Glomerular visceral epithelial cell (primary cell): ENCODE results near the gene HK2.
"Not testable (repeated sequence)": the region's sequence is repeated elsewhere in the genome, so short reads cannot be mapped to it uniquely, and the experiment has no call there.

Source experiments
- DNase-seq: peaks from one replicate; pipeline ENCODE4 v3.0.0-alpha.2; 2016; ENCODE audit errors: extremely low spot score

HK2 gene

GRCh38 chr2:74877376-74877775, 43.4 kb downstream of the HK2 start:
- DNase-seq = no peak

- DNase-seq = no peak
Measured at GRCh38 chr2:74877781-74878433, 44.0 kb downstream of the HK2 start.

- DNase-seq = no peak
Measured at GRCh38 chr2:74878551-74878950, 44.6 kb downstream of the HK2 start.

GRCh38 chr2:74880054-74880728, 46.3 kb downstream of the HK2 start:
- DNase-seq = no peak

- DNase-seq = no peak
Measured at GRCh38 chr2:74881176-74881575, 47.2 kb downstream of the HK2 start.

GRCh38 chr2:74881626-74882298, 47.8 kb downstream of the HK2 start:
- no peak for DNase-seq

- no peak for DNase-seq
Measured at GRCh38 chr2:74882299-74882687, 48.4 kb downstream of the HK2 start.

GRCh38 chr2:74883011-74883410, 49.1 kb downstream of the HK2 start:
- no peak for DNase-seq

GRCh38 chr2:74884118-74884762, 50.3 kb downstream of the HK2 start:
- no peak for DNase-seq

- no peak for DNase-seq
Measured at GRCh38 chr2:74884866-74885265, 50.9 kb downstream of the HK2 start.

GRCh38 chr2:74886251-74886650, 52.3 kb downstream of the HK2 start:
- no peak for DNase-seq

GRCh38 chr2:74886811-74887210, 52.9 kb downstream of the HK2 start:
- DNase-seq = no peak

GRCh38 chr2:74887445-74887951, 53.6 kb downstream of the HK2 start:
- no peak for DNase-seq

GRCh38 chr2:74887960-74888700, 54.2 kb downstream of the HK2 start:
- DNase-seq = no peak

GRCh38 chr2:74889159-74889558, 55.2 kb downstream of the HK2 start:
- no peak for DNase-seq

GRCh38 chr2:74890711-74891110, 56.8 kb downstream of the HK2 start:
- DNase-seq = no peak

GRCh38 chr2:74891136-74891764, 57.3 kb downstream of the HK2 start:
- no peak for DNase-seq

- not testable (repeated sequence) for DNase-seq
Measured at GRCh38 chr2:74891816-74892215, 57.9 kb downstream of the HK2 start.

- DNase-seq = no peak
Measured at GRCh38 chr2:74892609-74893008, 58.7 kb downstream of the HK2 start.

- DNase-seq = peak; percentile 17
Measured at GRCh38 chr2:74893332-74893731, 59.4 kb downstream of the HK2 start.

- DNase-seq = peak; percentile 17
Measured at GRCh38 chr2:74894272-74894981, 60.5 kb downstream of the HK2 start.
